A549 treated with RU486 at 1 μM for 4 hours (cell line): ENCODE data around the gene DHRS7B. TPM values are rescaled to one million over a fixed set of nuclear protein-coding genes. Genes with fewer than 3 reads are reported as not detected.

Experiments
- total RNA-seq: library from RNA; stranded (reverse); fragments of 200-300 nt; extraction: Qiagen RNA extraction; gene quantifications from 5 replicates; pipeline ENCODE4 v1.2.3, GENCODE V29; 2022; ENCODE audit warnings: low read depth

DHRS7B gene, protein sequence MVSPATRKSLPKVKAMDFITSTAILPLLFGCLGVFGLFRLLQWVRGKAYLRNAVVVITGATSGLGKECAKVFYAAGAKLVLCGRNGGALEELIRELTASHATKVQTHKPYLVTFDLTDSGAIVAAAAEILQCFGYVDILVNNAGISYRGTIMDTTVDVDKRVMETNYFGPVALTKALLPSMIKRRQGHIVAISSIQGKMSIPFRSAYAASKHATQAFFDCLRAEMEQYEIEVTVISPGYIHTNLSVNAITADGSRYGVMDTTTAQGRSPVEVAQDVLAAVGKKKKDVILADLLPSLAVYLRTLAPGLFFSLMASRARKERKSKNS
- total RNA-seq = 15.3 to 24.8 TPM (median 19.8 TPM) in 5 replicates

GRCh38 chr17:21126645-21127508 lies at the start of gene DHRS7B:
TSS of gene DHRS7B (plus strand) at chr17:21126964. CDS start at chr17:21126972, 8 bp downstream.

DNA sequence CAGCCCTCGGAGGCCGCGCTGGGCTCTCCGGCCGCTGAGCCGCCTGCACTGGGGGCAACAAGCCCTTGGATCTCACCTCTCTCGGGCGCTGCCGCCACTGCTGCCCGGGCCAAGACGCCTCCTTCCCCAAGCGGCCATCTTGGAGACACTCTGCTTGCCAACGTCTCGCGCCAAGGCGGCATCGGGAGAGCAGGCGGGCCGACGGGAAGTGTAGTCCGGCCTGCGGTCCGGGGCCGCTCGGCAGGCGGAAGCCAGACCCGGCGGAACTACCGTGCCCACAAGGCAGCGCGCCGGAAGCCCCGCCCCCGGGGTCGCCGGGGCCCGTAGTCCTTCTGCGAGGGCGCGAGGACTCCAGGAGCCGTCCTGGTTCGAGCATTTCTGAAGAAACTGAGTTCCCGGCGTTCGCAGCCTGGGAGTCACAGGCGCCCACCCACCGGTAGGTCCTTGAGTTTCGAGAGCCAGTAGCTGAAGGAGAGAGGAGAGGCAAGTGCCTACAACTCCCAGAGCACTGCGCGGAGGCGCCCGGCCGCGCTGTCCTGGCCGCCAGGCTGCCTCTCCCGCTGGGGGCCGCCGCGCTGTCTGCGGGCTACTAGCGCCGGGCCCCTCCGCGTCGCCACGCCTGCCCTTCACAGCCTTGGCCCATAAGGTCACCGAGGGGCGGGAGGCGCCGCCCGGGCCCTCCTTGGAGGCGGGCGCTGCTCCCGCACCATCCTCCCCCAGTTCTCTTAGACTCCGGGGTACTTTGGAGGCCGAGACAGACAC lies 87.4 kb downstream of the DHRS7B start, which contains the start of gene TMEM11:
TMEM11 (minus strand) TSS at position 147 of the 762 bp plus-strand sequence; CDS start at position 138, 9 bp downstream.

Other genes starting within 250 kb of the DHRS7B start
- 116 to 131 TPM (median 122 TPM) in 5 replicates for gene USP22, start 84.0 kb upstream of the DHRS7B start, total RNA-seq
- 54.5 to 78.8 TPM (median 71.0 TPM) in 5 replicates for gene TMEM11, start 87.2 kb downstream of the DHRS7B start, total RNA-seq
- 2.4 to 3.8 TPM (median 3.1 TPM) in 5 replicates for gene NATD1, start 126.4 kb downstream of the DHRS7B start, total RNA-seq
- gene MAP2K3, start 157.7 kb downstream of the DHRS7B start, total RNA-seq = 125 to 194 TPM (median 150 TPM) in 5 replicates
- gene KCNJ12, start 249.4 kb downstream of the DHRS7B start, total RNA-seq = 0.71 to 1.2 TPM (median 1.2 TPM) in 5 replicates